HuH-7 (cell line): ENCODE measurements around the gene CCDC178.
A peak's percentile ranks its signal among the peaks of the same experiment; 100 is the strongest.
"Not testable (repeated sequence)": the region's sequence is repeated elsewhere in the genome, so short reads cannot be mapped to it uniquely, and the experiment has no call there.

Experiments used
- DNase-seq: peaks from one replicate; pipeline ENCODE4 v3.0.0; 2011; ENCODE audit warnings: low spot score

CCDC178 gene

DNA sequence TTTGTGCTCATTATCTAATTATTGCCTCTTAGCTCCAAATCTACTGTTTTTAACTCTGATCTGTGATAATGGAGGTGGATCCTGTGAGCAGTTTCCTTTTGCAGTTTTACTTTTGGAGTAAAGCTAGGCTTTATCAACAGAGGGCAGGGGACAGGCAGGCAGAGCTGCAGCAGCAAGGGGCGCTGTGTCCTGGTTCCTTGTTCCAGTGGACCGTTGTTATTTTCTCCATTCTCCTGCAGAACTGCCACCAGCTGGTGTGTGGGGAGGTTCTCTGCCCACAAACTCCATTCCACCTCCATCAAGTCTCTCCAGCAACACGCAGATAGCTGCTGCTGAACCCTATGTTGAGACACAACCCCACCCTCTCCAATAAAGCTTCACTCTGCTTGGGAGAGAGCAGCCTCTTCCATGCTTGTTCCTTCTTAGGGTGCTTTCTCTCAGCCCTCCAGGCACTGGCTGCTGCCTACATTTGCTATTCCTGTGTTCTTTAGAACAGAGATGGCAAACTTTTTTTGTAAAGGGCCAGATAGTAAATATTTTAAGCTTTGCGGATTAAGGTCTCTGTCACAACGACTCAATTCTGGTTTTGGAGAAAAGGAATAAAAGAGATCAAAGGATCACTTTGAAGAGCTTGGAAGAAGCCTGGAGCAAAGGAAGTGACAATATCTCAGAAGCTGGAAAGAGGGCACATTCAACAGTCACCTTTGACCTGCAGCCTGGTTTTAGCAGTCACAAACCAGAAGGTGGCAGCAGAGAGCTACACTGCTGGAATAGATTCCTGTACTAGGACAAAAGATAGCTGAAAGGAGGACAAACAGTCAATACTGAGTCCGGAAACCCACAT, 208.8 kb downstream of the CCDC178 start:
- peak; percentile 22 for DNase-seq

DNA sequence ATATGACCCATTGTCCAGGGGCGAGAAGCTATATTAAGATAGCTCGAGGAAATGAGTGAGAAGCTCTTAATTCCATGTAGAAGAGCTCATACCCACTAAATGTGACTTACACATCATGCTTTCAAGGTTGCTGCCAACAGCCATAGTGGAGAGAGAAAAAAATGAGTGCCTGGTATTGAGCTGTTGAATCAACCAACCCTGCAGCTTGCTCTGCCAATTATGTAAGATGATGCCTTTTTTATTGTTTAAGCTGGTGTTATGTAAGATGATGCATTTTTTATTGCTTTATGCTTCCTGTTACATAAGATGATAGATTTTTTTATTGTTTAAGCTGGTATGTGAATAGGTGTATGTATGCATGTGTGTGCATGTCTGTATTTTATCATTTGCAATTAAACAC, 228.2 kb downstream of the CCDC178 start:
- no peak for DNase-seq

DNA sequence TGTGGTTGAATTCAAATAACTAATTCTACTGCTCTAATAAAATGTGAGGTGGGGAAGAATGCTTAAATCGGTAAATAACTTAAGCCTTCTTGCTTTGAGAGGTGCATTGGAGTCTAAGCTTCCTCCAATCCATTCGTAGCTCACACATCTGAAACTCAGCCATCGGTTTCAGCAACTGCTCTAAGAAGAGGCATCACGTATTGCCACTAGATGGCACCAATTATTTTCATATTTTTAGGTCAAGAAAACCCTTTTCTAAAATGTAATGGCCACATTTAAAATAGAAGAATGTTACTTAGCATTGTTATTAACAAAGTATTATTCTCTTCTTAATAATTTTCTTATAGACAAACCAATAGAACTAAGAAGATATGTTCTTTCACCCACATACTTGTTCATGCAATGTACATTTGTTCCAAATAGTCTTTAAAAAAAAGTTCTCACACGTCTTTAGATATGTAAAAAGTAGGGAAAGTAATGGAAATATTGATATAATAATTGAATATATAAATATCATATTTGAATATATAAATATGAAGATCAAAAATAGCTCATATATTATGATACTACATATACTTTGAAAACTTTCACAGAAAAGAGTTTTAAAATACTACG, 229.8 kb downstream of the CCDC178 start:
- DNase-seq: no peak

DNA sequence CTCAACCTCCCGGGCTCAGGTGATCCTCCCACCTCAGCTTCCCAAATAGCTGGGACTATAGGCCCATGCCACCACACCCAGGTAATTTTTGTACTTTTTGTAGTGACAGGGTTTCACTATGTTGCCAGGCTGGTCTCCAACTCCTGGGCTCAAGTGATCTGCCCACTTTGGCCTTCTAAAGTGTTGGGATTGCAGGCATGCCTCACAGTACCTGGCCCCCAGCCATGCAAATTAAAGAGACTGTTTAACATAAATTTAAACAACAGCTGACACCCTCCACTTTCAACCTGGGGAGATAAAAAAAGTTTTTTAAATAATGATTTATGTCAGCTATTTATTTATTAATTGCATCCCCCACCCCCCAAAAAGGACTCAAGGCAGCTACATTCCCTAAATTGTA, 234.7 kb downstream of the CCDC178 start:
- no peak for DNase-seq

DNA sequence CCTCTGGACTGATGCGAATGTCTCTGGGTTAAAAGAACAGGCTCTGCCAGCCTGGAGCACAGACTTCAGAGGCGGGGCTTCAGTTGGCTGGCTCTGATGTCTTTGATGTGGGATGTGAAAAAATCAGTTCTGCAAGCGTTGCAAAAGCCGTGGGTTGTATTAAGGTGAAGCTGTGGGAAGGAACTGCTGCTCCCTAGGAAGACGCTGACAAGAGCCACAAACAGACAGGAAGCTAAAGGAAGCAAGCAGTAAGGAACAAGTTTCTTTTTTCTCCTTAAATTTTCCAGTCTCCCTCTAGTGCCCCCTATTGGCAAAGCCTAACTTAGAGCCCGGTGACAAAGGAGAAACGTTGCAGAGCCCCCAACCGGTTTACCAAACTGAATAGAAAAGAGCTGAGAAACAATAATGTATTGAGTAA, 239.0 kb downstream of the CCDC178 start:
- no peak for DNase-seq

DNA sequence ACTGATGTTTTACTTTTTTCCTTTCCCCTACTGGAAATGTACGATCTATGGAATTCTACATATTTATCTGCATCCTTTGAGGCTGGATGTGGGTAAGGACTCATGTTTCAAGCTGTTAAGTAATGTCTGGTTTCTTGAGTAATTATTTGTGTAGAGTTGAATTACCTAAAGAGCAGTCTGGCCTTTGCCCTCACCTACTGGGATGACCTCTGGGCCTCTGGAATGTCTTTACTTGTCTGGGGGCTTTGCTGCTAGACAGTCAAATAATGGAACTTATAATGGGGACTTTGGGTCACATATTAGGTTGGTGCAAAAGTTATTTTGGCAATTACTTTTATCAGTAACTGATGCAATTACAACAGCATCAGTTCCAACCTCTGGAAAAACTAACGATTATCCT, 244.7 kb downstream of the CCDC178 start:
- no peak for DNase-seq

DNA sequence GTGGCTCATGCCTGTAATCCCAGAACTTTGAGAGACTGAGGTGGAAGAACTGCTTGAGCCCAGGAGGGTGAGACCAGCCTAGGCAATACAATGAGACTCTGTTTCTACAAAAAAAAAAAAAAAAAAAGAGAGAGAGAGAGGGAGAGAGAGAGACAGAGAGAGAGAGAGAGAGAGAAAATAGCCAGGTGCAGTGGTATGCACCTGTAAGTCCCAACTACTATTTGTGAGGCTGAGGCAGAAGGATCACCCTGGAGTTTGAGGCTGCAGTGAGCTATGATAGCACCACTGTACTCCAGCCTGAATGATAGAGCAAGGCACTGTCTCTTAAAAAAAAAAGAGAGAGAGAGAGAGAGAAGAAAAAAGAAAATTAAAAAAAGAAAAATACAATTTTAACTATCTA, 245.7 kb downstream of the CCDC178 start:
- no peak for DNase-seq

DNA sequence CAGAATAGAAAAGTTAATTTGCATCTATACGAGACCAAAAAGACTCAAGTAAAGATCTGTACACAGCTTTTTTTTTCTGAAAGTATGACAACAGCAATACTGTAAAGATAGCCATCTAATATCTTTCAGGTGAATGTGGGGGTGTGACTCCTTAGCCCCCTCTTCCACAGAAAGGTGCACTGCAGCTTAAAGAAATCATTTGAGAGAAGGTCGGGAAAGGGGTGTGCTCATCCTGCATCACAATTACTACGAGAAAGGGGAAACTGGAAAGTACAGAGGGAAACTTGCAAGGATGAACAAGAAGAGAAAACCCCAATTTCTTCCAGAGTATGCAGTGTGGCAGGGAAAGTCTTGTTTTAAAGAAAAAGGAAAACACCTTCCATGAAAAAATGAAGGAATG, 255.6 kb downstream of the CCDC178 start:
- DNase-seq: no peak

DNA sequence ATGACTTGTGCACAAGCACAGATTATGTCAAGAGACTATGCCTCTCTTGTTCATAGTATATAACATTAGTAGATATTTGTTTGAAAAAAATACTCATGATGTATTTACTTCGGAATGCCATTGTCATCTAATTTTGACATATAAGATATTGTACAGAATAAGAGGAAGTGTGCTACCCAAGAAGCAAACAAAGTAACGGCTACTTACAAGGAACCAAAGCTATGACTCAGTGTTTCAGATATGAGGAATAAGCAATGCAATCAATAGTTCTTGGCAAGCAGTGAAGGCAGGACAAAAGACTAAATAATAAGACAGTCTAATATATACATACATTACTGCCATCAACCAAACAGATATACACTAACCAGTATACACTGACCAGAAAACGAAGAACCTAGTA, 256.3 kb downstream of the CCDC178 start:
- no peak for DNase-seq

DNA sequence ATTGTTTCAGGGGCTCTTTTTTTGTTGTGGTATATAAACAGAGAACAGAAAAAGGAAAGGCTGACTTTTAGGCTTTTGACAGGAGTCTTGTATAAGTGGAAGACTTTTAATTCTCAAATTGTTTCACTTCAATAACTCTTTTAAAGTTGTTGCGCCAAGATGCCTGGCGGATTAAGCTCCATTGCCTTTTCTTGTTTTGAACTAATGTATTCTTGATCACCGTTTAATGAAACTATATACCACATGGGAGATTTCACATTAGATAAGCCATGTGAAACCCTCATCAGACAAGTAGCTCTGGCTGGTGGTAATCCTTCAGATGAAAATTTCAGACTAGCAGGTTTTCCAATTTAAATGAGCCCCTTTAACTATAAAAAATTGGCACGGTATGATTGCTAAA, 257.4 kb downstream of the CCDC178 start:
- DNase-seq: no peak

DNA sequence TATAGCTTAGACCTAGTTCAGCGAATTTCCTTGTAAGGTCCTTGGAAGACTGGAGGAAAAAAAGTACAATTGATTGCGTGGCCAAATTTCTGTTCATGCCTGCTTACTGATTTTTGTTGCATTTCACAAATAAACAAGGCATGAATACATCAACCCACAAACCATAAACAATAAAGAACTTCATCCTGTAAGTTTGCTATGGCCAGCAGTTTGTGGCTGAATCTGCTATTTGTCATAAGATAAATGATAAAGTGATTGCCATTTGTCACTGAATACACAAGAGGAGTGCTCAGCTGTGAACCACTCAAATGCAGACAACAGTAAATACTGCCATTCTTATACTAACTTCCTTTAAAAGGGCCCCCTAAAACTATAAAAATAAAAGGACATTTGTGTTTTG, 259.5 kb downstream of the CCDC178 start:
- no peak for DNase-seq

DNA sequence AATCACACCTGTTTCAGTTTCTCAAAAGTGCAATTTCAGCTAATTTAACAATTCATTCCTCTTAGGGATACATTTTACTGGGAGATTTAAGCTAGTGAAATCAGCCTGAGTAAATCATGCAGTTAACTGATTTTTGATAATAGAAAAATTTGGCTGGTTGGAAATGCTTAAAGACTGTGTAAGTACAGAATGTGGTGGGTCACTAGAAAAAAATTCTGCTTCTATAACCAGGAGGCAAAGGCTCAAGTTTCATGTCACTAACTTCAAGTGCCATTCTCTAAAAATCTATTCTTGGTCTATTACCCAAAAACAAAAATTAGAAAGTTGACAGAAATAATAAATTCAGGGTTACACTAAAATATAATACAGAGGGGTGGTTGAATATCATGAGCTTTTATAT, 271.3 kb downstream of the CCDC178 start:
- no peak for DNase-seq

DNA sequence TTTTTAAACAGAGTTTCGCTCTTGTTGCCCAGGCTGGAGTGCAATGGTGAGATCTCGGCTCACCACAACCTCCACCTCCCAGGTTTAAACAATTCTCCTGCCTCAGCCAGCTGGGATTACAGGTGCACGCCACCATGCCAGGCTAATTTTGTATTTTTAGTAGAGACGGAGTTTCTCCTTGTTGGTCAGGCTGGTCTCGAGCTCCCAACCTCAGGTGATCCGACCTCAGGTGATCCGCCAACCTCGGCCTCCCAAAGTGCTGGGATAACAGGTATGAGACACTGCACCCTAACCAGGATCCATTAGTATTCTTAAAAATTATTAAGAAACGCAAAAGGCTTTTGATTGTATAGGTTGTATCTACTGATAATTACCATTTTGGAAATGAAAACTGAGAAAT, 276.4 kb downstream of the CCDC178 start:
- not testable (repeated sequence) for DNase-seq

DNA sequence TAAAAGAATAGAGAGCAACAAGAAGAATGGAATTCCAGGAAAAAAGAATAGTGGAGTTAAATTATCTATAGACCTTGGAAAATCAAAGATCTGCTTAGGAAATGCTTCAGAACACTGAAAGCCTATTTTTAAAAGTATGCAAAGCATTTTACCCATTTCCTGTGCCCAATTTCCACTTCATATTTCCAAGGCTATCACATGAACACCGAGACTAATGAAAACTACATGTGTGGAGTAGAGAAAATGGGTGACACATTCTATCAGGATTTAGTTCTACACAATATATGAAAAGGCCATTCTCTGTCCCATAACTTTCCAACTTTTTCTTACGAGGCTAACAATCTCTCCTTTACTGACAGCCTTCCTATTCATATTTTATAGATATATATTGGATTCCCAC, 279.4 kb downstream of the CCDC178 start:
- DNase-seq: no peak

DNA sequence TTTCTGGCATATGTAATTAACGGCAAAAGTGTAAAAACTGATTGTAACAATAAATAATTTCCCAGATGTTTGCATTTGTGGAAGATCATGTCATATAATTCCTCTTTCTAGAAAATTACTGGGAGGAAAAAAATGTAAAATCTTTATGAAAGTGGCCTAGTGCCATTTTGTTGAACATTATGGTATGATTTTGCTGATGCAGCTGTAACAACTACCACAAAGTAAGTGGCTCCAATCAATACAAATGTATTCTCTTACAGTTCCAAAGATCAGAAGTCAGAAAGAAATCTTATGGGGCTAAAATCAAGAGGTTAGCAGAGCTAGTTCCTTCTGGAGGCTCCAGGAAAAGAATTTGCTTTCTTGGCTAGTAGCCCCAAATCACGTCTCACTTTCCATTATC, 281.4 kb downstream of the CCDC178 start:
- DNase-seq: no peak

DNA sequence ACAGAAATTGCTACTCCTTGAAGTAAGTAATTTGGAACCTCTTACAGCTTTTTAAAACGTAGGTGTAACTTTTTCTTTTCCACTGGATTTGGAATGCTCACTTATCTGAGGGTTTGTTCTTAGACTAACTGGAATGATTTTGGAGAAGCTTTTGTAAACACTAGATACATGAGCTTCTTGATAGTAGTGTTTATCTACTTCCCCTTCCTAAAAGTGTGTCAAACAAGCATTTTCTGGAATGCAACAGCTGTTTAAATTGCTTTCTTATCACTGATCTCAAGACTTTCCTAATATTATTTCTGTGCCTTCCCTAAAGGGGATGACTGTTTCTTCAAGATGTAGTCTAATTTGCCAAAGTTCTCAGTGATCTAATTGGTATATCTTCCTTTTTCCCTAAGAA, 282.6 kb downstream of the CCDC178 start:
- DNase-seq: no peak

DNA sequence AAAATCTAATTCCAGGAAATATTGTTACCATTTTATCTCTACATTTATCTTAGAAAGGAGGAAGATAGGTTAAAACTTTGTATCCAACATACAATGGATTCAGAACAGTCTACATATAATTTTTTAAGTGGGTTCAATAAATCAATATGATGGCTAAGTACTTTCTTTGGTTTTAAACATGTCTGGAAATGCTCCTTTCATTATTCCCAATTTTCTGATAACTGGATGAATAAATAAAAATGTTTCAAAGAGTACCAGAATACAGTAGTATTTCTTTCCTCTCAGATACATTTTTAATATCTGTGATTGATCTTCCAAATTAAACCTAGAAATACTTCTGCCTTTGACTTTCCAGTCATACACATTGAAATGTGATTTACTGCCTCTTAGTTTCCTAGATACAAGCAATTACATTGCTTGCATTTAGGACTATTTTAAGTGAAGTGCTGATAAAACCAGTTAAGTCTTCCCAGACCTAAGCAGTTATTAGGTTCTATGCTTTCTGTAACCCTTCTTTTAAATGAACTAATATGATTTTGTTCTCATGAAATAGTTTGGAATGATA, 283.5 kb downstream of the CCDC178 start:
- no peak for DNase-seq

DNA sequence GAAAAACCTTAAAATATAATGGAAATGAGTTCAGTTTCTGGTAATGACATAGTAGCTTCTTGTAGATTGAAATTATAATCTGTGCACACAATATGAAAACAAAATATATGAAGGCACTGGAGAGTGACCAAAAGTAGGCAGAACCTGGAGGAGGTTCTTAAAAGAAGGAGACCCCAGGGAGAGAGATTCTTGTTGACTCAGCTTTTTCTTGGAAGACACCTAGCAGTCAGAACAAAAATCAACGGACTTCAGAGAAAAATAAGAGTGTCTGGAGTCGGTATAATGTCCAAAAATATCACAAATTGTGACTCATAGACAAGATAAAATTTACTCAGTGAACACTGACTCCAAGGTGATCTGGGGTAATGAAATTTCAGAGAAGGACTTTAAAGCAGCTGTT, 286.5 kb downstream of the CCDC178 start:
- no peak for DNase-seq

DNA sequence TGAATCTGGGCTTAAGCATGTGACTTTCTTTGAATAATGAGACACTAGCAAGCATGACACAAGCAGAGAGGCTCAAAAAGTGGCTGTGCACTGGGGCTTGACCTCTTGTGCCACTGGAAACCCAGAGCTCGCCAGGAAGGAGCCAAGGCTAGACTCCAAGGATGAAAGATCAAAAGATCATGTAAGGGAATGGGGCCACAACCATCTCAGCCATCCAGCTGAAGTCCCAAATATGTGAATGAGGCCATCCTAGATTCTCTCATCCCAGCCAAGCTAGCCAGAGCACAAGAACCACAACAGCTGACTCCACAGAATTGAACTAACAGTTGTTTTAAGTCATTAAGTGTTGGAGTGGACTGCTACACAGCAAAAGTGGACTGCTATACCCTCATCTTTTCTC, 288.1 kb downstream of the CCDC178 start:
- no peak for DNase-seq

DNA sequence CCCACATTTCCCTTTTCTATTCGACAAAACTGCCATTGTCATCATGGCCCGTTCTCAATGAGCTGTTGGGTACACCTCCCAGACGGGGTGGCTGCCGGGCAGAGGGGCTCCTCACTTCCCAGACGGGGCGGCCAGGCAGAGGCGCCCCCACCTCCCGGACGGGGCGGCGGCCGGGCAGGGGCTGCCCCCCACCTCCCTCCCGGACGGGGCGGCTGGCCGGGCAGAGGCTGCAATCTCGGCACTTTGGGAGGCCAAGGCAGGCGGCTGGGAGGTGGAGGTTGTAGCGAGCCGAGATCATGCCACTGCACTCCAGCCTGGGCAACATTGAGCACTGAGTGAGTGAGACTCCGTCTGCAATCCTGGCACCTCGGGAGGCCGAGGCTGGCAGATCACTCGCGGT, 292.7 kb downstream of the CCDC178 start:
- DNase-seq: not testable (repeated sequence)

DNA sequence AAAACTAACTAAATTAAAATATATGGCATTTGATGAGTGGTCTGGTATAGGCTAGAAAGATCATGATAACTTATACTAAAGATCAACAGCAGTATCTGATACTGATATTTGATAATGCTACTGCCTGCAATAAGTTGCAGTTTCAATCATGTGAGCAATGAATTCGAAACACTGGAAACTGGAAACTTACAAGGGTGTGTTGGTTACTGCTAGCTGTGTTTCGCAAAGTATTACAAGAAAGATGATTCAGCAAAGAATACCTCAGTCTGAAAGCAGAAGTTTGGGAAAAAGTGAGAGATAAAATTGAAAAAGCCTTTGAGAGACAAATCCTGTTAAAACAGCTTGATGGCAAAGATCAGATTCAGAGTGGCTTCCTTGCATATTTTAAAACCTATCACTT, 294.5 kb downstream of the CCDC178 start:
- DNase-seq: no peak

DNA sequence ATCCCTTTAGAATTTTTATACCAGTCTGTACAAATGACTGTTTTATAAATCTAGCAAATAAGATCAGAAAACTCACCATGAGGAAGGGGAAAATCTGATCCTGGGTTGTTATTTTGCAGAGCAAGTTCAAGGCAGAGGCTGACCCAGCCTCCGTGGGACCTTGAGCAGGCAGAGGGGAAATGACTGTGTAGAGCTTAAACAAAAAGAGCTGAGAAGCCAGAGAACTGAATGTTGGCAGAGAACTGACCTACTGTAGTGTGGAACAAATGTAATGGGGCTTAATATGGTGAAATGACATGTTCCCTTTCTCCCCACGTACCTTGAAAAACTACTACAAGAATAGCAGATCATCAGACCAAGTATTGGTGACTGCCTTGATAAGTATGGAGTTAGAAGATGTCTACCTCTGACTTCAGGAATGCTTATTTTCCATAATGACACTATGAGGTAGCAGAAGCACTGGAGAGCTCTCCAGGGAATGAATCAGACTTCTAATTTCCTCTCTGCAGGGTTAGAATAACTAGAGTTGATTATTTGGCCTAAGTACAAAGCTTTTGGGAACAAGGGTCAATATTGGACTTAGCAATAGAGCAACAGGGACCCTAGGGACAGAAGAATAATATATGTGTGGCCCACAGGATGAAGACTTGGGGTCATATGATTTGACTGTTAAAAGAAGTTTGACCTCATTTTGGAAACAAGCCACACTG, 304.4 kb downstream of the CCDC178 start:
- no peak for DNase-seq

DNA sequence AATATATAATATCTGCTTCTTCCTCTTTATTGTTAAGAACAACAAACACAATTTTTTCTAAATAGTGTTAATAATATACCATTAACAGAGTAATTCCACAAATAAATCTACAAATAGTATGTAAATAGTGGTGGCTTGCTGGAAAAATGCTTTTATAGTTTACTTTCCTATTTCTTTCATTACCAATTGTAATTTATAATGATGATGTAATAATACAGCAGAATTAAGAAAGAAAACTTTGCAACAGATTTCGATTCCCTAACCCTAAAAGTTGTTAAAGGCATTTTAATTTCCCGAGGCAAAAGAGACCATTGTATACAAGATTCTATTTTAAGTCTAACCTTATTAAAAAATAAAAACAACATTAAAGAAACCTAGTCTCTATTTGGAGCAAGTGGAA, 307.9 kb downstream of the CCDC178 start:
- DNase-seq: no peak
